Measurements from ENCODE around the gene PHF21A. TPM values are rescaled to one million over a fixed set of nuclear protein-coding genes. Genes with fewer than 3 reads are reported as not detected.
"Not testable (repeated sequence)": the region's sequence is repeated elsewhere in the genome, so short reads cannot be mapped to it uniquely, and the experiment has no call there.

PHF21A gene
- polyA plus RNA-seq, 3 donors = 6.2 to 95.2 (median 14.0) TPM

GRCh38 chr11:46017341-46017740, 103.9 kb downstream of the PHF21A start:
- Histone ChIP-seq H2AFZ (ENCODE audit: insufficient read depth, low read depth, low read length, poor library complexity, severe bottlenecking) (no peak overlapping the region), H3K27me3 (ENCODE audit: control insufficient read depth in 2 of 2, insufficient read depth in 2 of 2, low read length in 2 of 2) (no peaks in the 10 kb centered on the region), H3K4me3 (replicated peaks in 1 of 3; ENCODE audit: low read depth in 2 of 3, low read length in 3 of 3) (no peak overlapping the region), H3K9ac (ENCODE audit: insufficient read depth, low read length, poor library complexity, severe bottlenecking) (no peak overlapping the region), H3K36me3 (replicated peaks in 1 of 2; ENCODE audit: control insufficient read depth in 1 of 2, insufficient read depth in 2 of 2, low read length in 2 of 2) (peaks cover 15 to 29% of the 10 kb centered on the region in 2 donors), H3K4me2 (replicated peaks; ENCODE audit: extremely low read depth, low read length, poor library complexity, severe bottlenecking) (no peak overlapping the region), H3K27ac (ENCODE audit: low read depth in 1 of 2, low read length in 2 of 2) (no peak overlapping the region), H3K9me3 (replicated peaks in 1 of 2; ENCODE audit: control insufficient read depth in 1 of 2, insufficient read depth in 1 of 2, low read length in 2 of 2) (no peaks in the 10 kb centered on the region), H3K79me2 (ENCODE audit: insufficient read depth, low read length) (peaks cover 13% of the 10 kb centered on the region), H4K20me1 (ENCODE audit: insufficient read depth, low read length) (peaks cover 90% of the 10 kb centered on the region), H3K4me1 (ENCODE audit: control insufficient read depth in 1 of 2, insufficient read depth in 2 of 2, low read length in 2 of 2) (no peaks in the 10 kb centered on the region)
- no peak overlapping the region for H3K4me3 Mint-ChIP-seq
- DNase-seq = no peak
- peaks cover 20 to 42% of the 10 kb centered on the region in 2 donors for H3K36me3 Mint-ChIP-seq
- TF ChIP-seq, protein P1, sequence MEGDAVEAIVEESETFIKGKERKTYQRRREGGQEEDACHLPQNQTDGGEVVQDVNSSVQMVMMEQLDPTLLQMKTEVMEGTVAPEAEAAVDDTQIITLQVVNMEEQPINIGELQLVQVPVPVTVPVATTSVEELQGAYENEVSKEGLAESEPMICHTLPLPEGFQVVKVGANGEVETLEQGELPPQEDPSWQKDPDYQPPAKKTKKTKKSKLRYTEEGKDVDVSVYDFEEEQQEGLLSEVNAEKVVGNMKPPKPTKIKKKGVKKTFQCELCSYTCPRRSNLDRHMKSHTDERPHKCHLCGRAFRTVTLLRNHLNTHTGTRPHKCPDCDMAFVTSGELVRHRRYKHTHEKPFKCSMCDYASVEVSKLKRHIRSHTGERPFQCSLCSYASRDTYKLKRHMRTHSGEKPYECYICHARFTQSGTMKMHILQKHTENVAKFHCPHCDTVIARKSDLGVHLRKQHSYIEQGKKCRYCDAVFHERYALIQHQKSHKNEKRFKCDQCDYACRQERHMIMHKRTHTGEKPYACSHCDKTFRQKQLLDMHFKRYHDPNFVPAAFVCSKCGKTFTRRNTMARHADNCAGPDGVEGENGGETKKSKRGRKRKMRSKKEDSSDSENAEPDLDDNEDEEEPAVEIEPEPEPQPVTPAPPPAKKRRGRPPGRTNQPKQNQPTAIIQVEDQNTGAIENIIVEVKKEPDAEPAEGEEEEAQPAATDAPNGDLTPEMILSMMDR (IDR thresholded peaks at IDR 0.05) = no peak
- peaks cover 0 to 2% (median 0%) of the 10 kb centered on the region in 7 donors for H3K9me3 Mint-ChIP-seq
- H3K27me3 Mint-ChIP-seq (ENCODE audit: low read depth in 3 of 3) = no peaks in the 10 kb centered on the region
- WGBS (ENCODE audit: insufficient coverage) = no CpG with 5 or more reads among the region's 1 CpG
- no peaks in the 10 kb centered on the region for H3K4me1 Mint-ChIP-seq
- H3K27ac Mint-ChIP-seq = no peak overlapping the region
- intact Hi-C loops (cut with micrococcal nuclease) = no loop called here

- peaks cover 13 to 29% of the 10 kb centered on the region in 2 donors for H3K36me3 Mint-ChIP-seq
- Histone ChIP-seq H3K79me2 (ENCODE audit: insufficient read depth, low read length) (peaks cover 13% of the 10 kb centered on the region), H3K27me3 (ENCODE audit: control insufficient read depth in 2 of 2, insufficient read depth in 2 of 2, low read length in 2 of 2) (no peaks in the 10 kb centered on the region), H3K27ac (ENCODE audit: low read depth in 1 of 2, low read length in 2 of 2) (no peak overlapping the region), H3K9ac (ENCODE audit: insufficient read depth, low read length, poor library complexity, severe bottlenecking) (no peak overlapping the region), H3K4me2 (replicated peaks; ENCODE audit: extremely low read depth, low read length, poor library complexity, severe bottlenecking) (no peak overlapping the region), H4K20me1 (ENCODE audit: insufficient read depth, low read length) (peaks cover 90% of the 10 kb centered on the region), H3K4me1 (ENCODE audit: control insufficient read depth in 1 of 2, insufficient read depth in 2 of 2, low read length in 2 of 2) (no peaks in the 10 kb centered on the region), H3K4me3 (replicated peaks in 1 of 3; ENCODE audit: low read depth in 2 of 3, low read length in 3 of 3) (no peak overlapping the region), H2AFZ (ENCODE audit: insufficient read depth, low read depth, low read length, poor library complexity, severe bottlenecking) (no peak overlapping the region), H3K36me3 (replicated peaks in 1 of 2; ENCODE audit: control insufficient read depth in 1 of 2, insufficient read depth in 2 of 2, low read length in 2 of 2) (peaks cover 2 to 17% of the 10 kb centered on the region in 2 donors), H3K9me3 (replicated peaks in 1 of 2; ENCODE audit: control insufficient read depth in 1 of 2, insufficient read depth in 1 of 2, low read length in 2 of 2) (no peaks in the 10 kb centered on the region)
- intact Hi-C loops (cut with micrococcal nuclease) = no loop called here
- H3K27me3 Mint-ChIP-seq (ENCODE audit: low read depth in 3 of 3) = peaks cover 0 to 3% (median 0%) of the 10 kb centered on the region in 3 donors
- WGBS (ENCODE audit: insufficient coverage) = no CpG with 5 or more reads among the region's 1 CpG
- no peak overlapping the region for H3K4me3 Mint-ChIP-seq
- H3K9me3 Mint-ChIP-seq = peaks cover 0 to 2% (median 0%) of the 10 kb centered on the region in 7 donors
- H3K27ac Mint-ChIP-seq = no peak overlapping the region
- TF ChIP-seq, protein P1 (IDR thresholded peaks at IDR 0.05) = no peak
- H3K4me1 Mint-ChIP-seq = no peaks in the 10 kb centered on the region
- DNase-seq = no peak
Observed at GRCh38 chr11:46015941-46016340, 105.3 kb downstream of the PHF21A start.

DNA sequence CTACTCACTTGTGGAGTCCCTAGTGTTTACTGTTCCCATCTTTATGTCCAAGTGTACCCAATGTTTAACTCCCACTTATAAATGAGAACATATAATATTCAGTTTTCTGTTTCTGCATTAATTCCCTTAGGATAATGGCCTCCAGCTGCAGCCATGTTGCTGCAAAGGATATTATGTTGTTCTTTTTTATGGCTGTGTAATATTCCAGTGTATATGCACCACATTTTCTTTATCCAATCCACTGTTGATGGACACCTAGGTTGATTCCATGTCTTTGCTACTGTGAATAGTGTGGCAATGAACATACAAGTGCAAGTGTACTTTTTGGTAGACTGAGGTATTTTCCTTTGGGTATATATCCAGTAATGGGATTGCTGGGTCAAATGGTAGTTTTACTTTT, 107.1 kb downstream of the PHF21A start:
- H3K27me3 Mint-ChIP-seq (ENCODE audit: low read depth in 3 of 3); H3K4me3 Mint-ChIP-seq; H3K4me3 ChIP-seq (replicated peaks in 1 of 3; ENCODE audit: low read depth in 2 of 3, low read length in 3 of 3); H3K4me1 ChIP-seq (ENCODE audit: control insufficient read depth in 1 of 2, insufficient read depth in 2 of 2, low read length in 2 of 2); H3K9me3 ChIP-seq (replicated peaks in 1 of 2; ENCODE audit: control insufficient read depth in 1 of 2, insufficient read depth in 1 of 2, low read length in 2 of 2); H3K4me2 ChIP-seq (replicated peaks; ENCODE audit: extremely low read depth, low read length, poor library complexity, severe bottlenecking); H3K9me3 Mint-ChIP-seq; H3K4me1 Mint-ChIP-seq; H3K27me3 ChIP-seq (ENCODE audit: control insufficient read depth in 2 of 2, insufficient read depth in 2 of 2, low read length in 2 of 2); H2AFZ ChIP-seq (ENCODE audit: insufficient read depth, low read depth, low read length, poor library complexity, severe bottlenecking); H3K27ac ChIP-seq (ENCODE audit: low read depth in 1 of 2, low read length in 2 of 2); intact Hi-C loops (cut with micrococcal nuclease); H3K27ac Mint-ChIP-seq; H3K9ac ChIP-seq (ENCODE audit: insufficient read depth, low read length, poor library complexity, severe bottlenecking); DNase-seq: not testable (repeated sequence)
- H3K79me2 ChIP-seq (ENCODE audit: insufficient read depth, low read length) = peaks cover 11% of the 10 kb centered on the region
- peaks cover 90% of the 10 kb centered on the region for H4K20me1 ChIP-seq (ENCODE audit: insufficient read depth, low read length)
- peaks cover 10 to 27% of the 10 kb centered on the region in 2 donors for H3K36me3 Mint-ChIP-seq
- peaks cover 0 to 12% of the 10 kb centered on the region in 2 donors for H3K36me3 ChIP-seq (replicated peaks in 1 of 2; ENCODE audit: control insufficient read depth in 1 of 2, insufficient read depth in 2 of 2, low read length in 2 of 2)

Data from CD14-positive monocyte (primary cell).